ENCODE data around the gene GTF2H4.
A peak's percentile ranks its signal among the peaks of the same experiment; 100 is the strongest.
"Not testable (repeated sequence)": the region's sequence is repeated elsewhere in the genome, so short reads cannot be mapped to it uniquely, and the experiment has no call there.

GTF2H4 gene

DNA sequence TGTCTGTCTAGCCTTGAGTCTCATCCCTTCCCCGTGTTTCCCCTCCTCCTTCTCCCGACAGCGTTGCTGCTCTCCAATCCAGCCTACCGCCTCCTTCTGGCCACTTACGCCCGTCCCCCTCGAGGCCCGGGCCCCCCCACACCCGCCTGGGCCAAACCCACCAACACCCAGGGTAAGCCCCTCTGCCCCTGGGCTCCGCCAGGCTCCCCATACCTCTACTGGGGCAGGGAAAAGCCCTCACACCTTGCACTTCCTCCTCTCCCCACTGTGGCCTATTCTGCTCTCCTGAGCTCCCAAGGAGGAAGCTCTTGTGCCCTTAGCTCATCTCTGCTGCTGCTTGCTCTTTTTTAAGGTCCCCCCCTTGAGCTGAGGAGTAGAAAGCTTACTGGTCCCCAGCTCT, 12.7 kb upstream of the GTF2H4 start:
- DNase-seq = no peak

DNA sequence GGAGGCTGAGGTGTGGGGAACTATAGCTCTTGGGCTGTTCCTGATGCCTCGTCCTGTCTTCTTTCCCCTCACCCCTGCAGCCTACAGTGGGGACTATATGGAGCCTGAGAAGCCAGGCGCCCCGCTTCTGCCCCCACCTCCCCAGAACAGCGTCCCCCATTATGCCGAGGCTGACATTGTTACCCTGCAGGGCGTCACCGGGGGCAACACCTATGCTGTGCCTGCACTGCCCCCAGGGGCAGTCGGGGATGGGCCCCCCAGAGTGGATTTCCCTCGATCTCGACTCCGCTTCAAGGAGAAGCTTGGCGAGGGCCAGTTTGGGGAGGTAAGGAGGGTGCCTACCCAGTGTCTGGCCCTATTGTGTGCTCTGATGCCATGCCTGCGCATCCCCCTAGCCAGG, 11.5 kb upstream of the GTF2H4 start:
- no peak for DNase-seq

DNA sequence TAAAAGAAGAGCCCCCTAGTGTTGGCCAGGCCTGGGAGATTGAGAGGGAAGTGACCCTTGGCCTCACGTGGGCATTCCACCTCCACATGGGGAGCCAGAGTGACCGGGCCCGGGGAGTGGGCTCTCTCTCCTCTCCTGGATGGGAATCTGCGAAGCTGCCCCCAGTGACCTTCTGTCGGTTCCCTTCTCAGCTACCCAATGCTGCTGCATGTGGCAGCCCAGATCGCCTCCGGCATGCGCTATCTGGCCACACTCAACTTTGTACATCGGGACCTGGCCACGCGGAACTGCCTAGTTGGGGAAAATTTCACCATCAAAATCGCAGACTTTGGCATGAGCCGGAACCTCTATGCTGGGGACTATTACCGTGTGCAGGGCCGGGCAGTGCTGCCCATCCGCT, 10.1 kb upstream of the GTF2H4 start:
- no peak for DNase-seq

DNA sequence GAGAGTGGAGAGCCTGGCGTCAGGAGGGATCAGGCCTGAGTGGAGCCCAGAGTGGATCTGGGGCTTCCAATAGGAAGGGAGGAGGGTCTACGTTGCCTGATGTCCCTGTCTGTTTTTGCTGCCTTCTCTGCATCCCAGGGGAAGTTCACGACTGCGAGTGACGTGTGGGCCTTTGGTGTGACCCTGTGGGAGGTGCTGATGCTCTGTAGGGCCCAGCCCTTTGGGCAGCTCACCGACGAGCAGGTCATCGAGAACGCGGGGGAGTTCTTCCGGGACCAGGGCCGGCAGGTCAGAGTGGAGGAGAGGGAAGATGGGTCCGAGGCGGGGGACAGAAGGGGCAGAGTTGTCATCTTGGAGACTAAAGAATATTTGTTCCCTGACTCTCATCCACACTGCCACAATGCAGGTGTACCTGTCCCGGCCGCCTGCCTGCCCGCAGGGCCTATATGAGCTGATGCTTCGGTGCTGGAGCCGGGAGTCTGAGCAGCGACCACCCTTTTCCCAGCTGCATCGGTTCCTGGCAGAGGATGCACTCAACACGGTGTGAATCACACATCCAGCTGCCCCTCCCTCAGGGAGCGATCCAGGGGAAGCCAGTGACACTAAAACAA, 9.2 kb upstream of the GTF2H4 start:
- DNase-seq = no peak

DNA sequence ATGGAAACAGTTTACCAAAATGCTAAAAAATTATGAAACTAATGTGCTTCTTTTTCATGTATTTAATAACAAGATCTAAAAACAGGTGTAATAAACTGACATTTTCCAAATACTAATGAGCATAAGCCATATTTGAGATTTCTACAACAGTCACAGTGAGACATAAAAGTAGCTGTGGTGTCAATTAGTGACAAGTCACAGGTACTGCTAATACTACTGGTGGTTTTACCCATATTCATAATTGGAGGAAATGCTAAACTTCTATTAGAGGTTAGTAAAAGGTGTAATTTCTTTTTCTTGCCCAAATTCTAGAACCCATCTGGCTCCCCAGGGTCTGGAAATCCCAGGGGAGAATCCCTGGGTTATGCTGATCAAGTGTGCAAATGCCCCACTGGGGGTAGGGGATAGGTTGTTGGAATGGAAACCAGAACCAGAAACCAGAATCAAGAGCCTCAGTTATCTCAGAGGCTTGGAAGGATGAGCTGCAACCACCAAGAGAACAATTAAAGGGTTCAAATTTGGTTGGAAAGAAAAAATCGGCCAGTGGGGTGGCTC, 7.1 kb upstream of the GTF2H4 start:
- DNase-seq = no peak

DNA sequence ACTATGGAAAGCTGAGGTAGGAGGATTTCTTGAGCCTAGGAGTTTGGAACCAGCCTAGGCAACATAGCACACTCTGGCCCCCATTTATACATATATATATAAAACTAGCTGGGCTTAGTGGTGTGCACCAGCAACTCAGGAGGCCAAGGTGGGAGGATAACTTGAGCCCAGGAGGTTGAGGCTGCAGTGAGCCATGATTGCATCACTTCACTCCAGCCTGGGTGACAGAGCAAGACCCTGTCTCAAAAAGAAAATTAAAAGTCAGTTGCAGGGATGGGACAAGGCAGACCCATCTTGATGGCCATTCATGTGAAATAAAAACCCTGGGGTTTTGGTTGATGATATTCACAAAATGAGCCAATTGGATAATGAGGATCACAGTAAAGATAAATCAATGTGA, 6.6 kb upstream of the GTF2H4 start:
- DNase-seq = no peak

DNA sequence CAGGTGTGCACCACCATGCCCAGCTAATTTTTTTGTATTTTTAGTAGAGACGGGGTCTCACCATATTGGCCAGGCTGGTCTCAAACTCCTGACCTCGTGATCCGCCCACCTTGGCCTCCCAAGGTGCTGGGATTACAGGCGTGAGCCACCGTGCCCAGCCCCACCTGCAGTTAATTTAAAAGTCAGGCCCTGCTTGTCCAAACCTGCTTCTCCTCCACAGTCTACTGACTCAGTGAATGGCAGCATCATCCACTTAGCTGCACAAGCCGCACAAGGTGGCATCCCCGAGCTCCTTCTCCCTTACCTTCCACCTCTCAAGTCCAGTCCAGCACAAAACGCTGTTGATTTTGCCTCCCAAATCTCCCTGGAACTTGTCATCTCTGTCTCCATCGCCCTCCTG, 5.8 kb upstream of the GTF2H4 start:
- not testable (repeated sequence) for DNase-seq

DNA sequence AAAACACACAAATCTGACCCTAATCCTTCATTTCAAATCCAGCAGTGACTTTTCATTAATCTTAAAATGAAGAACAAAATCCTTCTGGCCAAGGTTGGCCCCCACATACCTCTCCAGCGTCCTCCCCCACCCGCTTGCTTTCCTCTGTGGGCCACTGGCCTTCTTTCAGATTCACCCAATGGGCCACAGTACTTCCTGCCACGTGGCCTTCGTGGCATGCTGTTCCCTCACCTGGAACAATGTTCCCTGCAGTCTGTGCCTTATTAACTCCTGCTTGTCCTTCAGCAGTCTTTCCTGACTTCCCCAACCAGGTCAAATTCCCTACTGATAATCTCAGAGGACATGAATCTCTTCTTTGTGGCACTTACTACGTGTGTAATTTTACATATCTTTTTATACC, 5.3 kb upstream of the GTF2H4 start:
- no peak for DNase-seq

DNA sequence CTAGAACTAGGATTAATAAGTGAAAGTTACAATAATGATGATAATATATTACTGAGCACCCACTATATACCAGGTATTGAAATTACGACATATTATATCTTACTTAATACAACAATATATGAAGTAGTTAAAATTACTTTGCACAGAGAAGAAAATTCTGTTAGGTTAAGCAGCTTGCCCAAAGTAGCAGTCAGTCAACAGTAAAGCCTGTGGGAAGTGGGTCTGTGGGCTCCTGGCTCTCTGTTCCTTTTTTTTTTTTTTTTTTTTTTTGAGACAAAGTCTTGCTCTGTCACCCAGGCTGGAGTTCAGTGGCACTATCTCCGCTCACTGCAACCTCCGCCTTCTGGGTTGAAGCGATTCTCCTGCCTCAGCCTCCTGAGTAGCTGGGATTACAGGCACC, 4.8 kb upstream of the GTF2H4 start:
- no peak for DNase-seq

DNA sequence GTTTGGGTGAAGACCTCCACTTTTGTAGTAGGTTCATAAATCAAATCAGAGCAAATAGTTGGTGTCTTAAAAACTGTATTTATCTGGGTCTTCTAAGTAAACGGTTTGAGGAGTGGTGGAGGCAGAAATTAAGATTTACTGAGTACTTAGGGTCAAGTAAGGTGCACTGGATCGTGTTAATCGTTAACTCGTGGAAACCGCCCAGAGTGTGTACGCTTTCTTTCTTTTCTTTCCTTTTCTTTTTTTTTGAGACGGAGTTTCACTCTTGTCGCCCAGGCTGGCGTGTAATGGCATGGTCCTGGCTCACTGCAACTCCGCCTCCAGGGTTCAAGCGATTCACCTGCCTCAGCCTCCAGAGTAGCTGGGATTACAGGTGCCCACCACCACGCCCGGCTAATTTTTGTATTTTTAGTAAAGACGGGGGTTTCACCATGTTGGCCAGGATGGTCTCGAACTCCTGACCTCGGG, 683 bp upstream of the GTF2H4 start:
- not testable (repeated sequence) for DNase-seq

DNA sequence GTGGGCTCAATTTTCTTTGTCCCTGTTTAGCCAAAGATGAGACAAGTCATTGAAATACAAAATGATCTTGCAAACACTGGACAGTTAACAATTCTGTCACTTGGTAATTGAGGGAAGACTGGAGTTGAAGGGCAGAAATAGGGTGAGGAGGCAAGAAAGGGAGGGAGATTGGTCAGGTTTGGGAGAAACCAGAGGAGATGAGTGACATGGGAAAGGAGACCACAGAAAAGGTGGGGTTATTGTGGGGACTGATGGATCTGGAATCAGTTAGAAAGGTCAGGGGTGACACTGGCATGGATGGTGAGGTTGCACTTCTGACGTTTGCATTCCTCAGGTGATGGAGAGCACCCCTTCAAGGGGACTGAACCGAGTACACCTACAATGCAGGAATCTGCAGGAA, 693 bp downstream of the GTF2H4 start:
- DNase-seq = no peak

DNA sequence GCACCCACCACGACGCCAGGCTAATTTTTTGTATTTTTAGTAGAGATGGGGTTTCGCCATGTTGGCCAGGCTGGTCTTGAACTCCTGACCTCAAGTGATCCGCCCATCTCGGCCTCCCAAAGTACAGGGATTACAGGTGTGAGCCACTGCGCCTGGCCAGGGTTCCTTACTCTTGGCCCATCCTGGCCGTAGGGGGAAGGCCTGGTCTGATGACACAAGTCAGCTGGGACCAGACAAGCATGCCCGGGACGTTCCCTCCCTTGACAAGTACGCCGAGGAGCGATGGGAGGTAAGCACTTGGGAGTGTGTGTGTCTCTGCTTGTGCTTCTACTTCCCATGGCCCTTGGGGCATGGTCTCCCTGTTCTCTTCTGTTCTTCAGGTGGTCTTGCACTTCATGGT, 2.5 kb downstream of the GTF2H4 start:
- not testable (repeated sequence) for DNase-seq

DNA sequence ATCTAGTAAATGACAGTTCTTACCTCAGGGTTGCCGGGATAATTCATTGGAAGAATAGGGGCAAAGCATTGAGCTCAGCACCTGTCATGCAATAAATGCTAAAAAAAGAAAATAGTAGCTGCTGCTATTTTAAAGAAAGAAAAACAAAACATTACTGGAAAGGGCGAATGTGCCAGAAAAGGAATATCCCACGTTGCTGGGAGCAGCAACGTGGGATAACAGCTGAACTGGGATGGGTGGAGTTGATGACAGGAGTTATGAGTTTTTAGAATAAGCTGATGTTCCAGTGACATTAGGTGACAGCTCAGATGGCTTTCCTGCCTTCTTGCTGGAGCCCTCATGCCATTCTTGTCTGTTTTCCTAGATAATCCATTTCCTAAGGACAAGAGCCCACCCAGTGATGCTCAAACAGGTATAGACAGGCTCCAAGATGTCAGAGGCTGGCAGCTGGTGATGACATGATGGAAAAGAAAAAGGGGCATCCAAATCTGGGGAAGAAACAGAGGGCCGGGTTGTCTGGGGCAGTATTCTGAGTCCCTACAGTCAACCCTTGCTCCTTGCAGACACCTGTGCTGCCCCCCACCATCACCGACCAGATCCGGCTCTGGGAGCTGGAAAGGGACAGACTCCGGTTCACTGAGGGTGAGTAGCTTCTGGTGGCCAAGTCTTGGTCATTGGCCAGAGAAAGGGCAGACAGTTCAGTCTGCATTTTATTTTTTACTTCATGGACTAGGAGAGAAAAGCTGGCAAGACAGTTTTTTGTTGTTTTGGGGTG, 4.9 kb downstream of the GTF2H4 start:
- no peak for DNase-seq

DNA sequence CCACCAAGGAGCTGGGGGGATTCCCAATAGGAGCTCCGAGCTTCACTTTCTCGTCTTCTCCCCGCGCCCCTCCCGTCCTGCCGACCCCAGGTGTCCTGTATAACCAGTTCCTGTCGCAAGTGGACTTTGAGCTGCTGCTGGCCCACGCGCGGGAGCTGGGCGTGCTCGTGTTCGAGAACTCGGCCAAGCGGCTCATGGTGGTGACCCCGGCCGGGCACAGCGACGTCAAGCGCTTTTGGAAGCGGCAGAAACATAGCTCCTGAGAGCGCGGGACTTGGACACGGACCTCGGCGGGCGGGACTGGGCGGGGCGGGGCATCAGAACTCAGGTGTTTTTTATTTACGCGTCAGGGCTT, 5.7 kb downstream of the GTF2H4 start:
- DNase-seq = no peak

DNA sequence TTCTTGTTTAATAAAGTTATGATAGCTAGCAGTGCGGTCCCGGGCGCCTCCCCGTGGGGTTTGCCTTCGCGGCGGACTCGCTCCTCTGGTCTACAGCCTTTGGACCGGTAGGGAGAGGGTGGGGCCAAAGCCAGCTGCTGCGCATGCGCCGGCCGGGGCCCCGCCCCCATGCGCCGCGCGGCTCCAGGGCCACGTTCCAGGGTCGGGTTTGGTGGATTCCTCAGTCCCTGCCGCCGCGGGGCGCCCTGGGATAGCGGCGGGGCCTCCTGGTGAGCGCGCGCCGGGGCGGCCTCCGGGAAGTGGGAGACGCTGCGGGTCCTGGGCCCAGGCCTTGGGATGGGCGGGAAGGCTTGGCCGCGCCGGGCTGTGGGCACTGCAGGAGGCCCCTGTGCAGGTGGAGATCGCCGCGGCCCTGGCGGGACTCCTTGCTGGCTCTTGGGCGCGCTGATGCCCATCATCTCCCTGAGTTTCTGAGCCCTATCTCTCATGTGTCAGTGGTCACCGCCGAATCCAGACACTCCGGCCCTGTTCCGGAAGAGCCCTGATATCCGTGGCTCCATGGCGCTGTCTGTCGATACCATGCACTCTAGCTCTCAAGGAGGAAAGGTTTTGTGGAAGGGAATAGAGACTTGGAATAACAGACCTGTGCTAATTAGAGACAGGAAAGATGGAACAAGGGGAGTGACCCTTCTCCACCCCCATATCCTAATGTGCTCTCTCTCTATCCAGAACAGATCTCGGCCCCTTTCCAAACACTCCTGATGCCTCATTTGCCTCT, 6.3 kb downstream of the GTF2H4 start, which contains the start of gene VARS2:
Gene VARS2 (plus strand): TSS at position 163 of the 778 bp plus-strand sequence. CDS start 599 bp downstream, at position 762.
- DNase-seq = peak; percentile 21

DNA sequence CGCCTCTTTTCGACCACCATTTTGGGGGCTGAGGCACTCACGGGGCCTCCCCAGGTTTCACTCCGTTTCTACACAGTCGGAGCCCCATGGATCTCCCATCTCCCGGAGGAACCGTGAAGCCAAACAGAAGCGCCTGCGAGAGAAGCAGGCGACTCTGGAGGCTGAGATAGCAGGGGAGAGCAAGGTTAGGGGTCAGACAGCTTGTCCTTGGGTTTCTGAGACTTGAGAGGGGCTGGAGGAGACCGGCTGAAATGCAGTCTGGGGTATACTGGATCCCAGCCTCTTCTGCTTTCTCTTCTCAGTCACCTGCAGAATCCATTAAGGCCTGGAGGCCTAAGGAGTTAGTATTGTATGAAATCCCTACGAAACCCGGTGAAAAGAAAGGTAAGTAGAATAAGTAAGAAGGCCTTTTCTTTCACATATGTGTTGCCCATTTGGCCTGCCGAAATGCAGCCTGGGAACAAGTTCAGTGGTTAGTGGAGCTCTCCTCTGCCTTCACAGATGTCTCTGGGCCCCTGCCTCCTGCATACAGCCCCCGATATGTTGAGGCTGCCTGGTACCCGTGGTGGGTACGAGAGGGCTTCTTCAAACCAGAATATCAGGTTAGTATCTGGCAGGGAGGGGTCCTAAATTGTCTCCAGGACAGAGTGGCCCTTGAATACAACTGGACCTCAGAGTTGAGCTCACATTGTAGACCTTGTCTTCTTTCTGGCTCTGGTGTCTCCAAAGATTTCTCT, 7.0 kb downstream of the GTF2H4 start:
- DNase-seq = no peak

DNA sequence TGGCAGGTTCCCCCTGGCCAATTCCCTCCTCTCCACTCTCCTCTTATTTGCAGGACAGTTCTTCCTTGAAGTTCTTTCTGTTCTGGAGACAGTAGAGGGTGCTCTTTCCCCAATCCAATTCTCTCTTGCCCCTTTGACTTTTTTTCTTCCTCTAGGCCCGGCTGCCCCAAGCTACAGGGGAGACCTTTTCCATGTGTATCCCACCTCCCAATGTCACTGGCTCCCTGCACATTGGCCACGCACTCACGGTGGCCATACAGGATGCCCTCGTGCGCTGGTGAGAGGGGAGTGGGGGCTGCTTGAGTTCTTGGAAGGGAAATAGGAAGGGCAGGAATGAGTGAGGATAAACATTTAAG, 7.6 kb downstream of the GTF2H4 start:
- no peak for DNase-seq

DNA sequence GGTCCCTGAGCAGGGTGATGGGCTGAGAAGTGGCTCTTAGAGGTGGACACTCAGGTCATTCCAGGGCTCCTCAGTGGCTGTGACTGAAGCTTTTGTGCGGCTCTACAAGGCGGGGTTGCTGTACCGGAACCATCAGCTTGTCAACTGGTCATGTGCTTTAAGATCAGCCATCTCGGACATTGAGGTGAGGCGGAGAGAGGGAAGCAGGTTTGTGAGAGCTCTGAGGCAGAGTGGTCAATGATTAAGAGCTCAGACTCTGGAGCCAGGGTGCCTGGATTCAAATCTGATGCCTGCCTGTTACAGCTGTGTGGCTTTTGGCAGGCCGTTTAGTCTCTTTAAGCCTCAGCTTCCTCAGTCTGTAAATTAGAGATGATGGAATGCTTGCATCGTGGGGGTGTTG, 9.0 kb downstream of the GTF2H4 start:
- DNase-seq = no peak

DNA sequence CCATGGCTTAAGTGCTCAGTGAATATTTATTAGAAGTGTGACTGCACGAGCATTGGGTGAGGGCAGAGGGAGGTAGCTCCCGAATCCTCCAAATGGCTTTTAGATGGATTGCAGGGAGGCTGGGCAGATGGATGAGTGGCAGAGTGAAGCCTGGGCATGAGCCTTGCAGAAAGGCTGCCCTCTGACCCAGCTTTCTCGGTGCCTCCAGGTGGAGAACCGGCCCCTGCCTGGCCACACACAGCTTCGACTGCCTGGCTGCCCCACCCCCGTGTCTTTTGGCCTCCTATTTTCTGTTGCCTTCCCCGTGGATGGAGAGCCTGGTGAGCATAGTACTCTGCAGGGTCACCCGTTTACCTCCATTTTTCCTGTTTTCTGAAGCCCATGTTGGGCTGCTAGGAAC, 9.5 kb downstream of the GTF2H4 start:
- no peak for DNase-seq

DNA sequence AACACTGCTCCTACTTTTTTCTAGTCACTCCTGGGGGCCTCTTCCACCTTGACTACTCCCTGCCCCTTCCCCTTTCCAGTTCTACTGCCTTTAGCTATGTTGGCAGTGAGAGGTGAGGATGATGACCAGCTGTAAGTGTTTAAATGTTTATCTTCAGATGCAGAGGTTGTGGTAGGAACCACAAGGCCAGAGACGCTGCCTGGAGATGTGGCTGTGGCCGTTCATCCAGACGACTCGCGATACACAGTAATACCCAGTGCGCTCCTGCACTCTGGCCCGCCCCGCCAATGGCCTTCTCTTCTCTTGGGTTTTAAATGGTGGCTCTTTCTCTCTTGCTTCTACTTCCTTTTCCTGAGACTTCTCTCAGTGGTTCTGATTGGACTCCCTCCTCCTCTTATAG, 10.7 kb downstream of the GTF2H4 start:
- DNase-seq = no peak

DNA sequence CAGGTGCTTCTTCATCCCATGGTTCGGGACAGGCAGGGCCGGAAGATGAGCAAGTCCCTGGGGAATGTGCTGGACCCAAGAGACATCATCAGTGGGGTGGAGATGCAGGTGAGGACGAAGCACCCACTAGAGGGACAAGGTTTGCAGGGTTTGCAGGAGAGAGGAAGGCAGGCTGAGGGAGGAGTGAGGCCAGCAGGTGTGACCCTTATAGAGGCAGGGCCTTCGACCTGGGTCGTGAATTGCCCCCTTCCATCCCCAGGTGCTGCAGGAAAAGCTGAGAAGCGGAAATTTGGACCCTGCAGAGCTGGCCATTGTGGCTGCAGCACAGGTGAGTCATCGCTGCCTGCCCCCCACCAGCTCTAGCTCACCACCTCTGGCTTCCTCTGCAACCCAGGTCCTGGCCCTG, 14.4 kb downstream of the GTF2H4 start:
- DNase-seq = no peak

DNA sequence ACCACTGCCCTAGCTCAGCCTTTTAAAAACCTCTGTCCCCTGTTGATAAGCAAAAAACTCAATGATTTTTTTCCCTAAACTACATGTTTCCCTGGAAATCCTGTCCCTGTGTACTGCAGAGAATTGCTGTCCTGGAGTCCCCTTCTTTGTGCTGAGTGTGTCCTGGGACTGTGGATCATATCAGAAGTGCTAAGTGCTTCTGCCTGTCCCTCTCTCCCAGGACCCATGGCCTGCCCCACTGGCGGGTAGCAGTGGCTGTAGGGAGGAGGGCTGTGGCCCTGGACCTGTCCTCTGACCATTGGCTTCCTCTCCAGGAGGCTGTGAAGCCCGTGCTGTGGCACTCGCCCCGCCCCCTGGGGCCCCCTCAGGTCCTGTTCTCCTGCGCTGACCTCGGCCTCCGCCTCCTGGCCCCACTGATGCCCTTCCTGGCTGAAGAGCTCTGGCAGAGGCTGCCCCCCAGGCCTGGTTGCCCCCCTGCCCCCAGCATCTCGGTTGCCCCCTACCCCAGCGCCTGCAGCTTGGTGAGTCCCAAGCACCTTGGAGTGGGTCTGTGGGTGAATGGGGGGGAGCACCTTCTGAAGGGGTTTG, 16.1 kb downstream of the GTF2H4 start:
- DNase-seq = not testable (repeated sequence)

DNA sequence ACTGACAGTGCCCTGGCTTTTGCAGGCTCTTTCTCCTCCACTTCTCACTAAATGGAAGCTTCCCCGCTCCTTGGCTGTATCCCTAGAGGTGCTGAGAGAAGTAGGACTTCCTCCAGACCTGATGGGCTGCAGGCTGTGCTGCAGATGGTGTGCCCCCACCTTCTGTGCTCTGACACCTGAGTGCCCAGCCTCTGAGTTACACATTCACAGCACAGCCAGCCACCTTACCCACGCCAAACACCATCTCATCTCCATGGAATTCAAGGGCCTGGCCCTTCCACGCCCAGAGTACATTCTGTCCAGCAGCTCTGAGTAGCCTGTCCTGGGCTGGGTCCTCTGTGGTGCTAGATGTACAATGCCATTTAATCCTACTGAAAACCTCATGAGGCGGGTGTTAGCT, 18.6 kb downstream of the GTF2H4 start:
- no peak for DNase-seq
